ENCODE data around the gene ECD. TPM values are rescaled to one million over a fixed set of nuclear protein-coding genes. Genes with fewer than 3 reads are reported as not detected.
A peak's percentile ranks its signal among the peaks of the same experiment; 100 is the strongest.

Gene ECD
- polyA plus RNA-seq, 1 experiment, result 43.9 TPM

GRCh38 chr10:73093922-73094850, 73.6 kb downstream of the ECD start:
- Histone ChIP-seq H3K9me3 (ENCODE audit: control insufficient read depth, insufficient read depth, low read length) (peaks cover 5% of the 10 kb centered on the region; the same call in 1 of the 2 replicates), H3K27me3 (ENCODE audit: control insufficient read depth, insufficient read depth, low read length) (no peaks in the 10 kb centered on the region), H3K27ac (ENCODE audit: low read depth, low read length) (no peak overlapping the region), H3K4me3 (ENCODE audit: low read depth, low read length) (peak overlapping the region; percentile 90)
- no peak for DNase-seq (ENCODE audit: low read depth, low spot score)
- TF ChIP-seq CTCF (IDR thresholded peaks at IDR 0.05; ENCODE audit: low read depth, low read length), result no peak
- ChIA-PET POLR2A (interaction anchor here (0.7 to 3.2 kb wide), 3 partner anchors 11 to 74 kb away, joined by 3 to 26 read pairs (median 3); partner anchors contain the start of genes ECD and FAM149B1), CTCF (interaction anchor here (0.6 to 4.3 kb wide), 2 partner anchors 64 to 775 kb away, joined by 4 to 23 read pairs; no protein-coding TSS in a partner anchor)

- ChIA-PET POLR2A (no interaction called here), CTCF (interaction anchor here (0.6 to 4.3 kb wide), 2 partner anchors 66 to 525 kb away, joined by 4 to 23 read pairs; no protein-coding TSS in a partner anchor)
- no peak for DNase-seq (ENCODE audit: low read depth, low spot score)
- Histone ChIP-seq H3K4me3 (ENCODE audit: low read depth, low read length) (no peak overlapping the region), H3K9me3 (ENCODE audit: control insufficient read depth, insufficient read depth, low read length) (peaks cover 5% of the 10 kb centered on the region; the same call in 1 of the 2 replicates), H3K27ac (ENCODE audit: low read depth, low read length) (no peak overlapping the region), H3K27me3 (ENCODE audit: control insufficient read depth, insufficient read depth, low read length) (no peaks in the 10 kb centered on the region)
- no peak for TF ChIP-seq CTCF (IDR thresholded peaks at IDR 0.05; ENCODE audit: low read depth, low read length)
These were observed 75.0 kb downstream of the ECD start for GRCh38 chr10:73092830-73093229.

- TF ChIP-seq CTCF (IDR thresholded peaks at IDR 0.05; ENCODE audit: low read depth, low read length), result no peak
- Histone ChIP-seq H3K9me3 (ENCODE audit: control insufficient read depth, insufficient read depth, low read length) (no peaks in the 10 kb centered on the region), H3K27me3 (ENCODE audit: control insufficient read depth, insufficient read depth, low read length) (no peaks in the 10 kb centered on the region), H3K27ac (ENCODE audit: low read depth, low read length) (no peak overlapping the region), H3K4me3 (ENCODE audit: low read depth, low read length) (no peak overlapping the region)
- ChIA-PET CTCF (interaction anchor here (1.9 kb wide), 1 partner anchor 71 kb away, joined by 6 read pairs; no protein-coding TSS in a partner anchor), POLR2A (no interaction called here)
- no peak for DNase-seq (ENCODE audit: low read depth, low spot score)
These were observed 79.5 kb downstream of the ECD start for GRCh38 chr10:73088304-73088703.

GRCh38 chr10:73086816-73087215, 81.0 kb downstream of the ECD start:
- no peak for TF ChIP-seq CTCF (IDR thresholded peaks at IDR 0.05; ENCODE audit: low read depth, low read length)
- H3K27me3 ChIP-seq (ENCODE audit: control insufficient read depth, insufficient read depth, low read length), result no peaks in the 10 kb centered on the region
- ChIA-PET CTCF (interaction anchor here (1.6 kb wide), 1 partner anchor 10 kb away, joined by 4 read pairs; the partner anchor contains the start of gene P4HA1), POLR2A (interaction anchor here (0.7 kb wide), 1 partner anchor 43 kb away, joined by 6 read pairs; no protein-coding TSS in a partner anchor)
- H3K27ac ChIP-seq (ENCODE audit: low read depth, low read length), result no peak overlapping the region
- H3K9me3 ChIP-seq (ENCODE audit: control insufficient read depth, insufficient read depth, low read length), result no peaks in the 10 kb centered on the region
- H3K4me3 ChIP-seq (ENCODE audit: low read depth, low read length), result no peak overlapping the region
- no peak for DNase-seq (ENCODE audit: low read depth, low spot score)

- no peak for TF ChIP-seq CTCF (IDR thresholded peaks at IDR 0.05; ENCODE audit: low read depth, low read length)
- no peak overlapping the region for H3K27ac ChIP-seq (ENCODE audit: low read depth, low read length)
- H3K9me3 ChIP-seq (ENCODE audit: control insufficient read depth, insufficient read depth, low read length), result no peaks in the 10 kb centered on the region
- DNase-seq (ENCODE audit: low read depth, low spot score), result no peak
- POLR2A ChIA-PET, result interaction anchor here (2.9 kb wide), 1 partner anchor 13 kb away, joined by 11 read pairs; the partner anchor contains the start of gene P4HA1
- H3K27me3 ChIP-seq (ENCODE audit: control insufficient read depth, insufficient read depth, low read length), result no peaks in the 10 kb centered on the region
- CTCF ChIA-PET, result interaction anchor here (1.6 kb wide), 1 partner anchor 75 kb away, joined by 7 read pairs; no protein-coding TSS in a partner anchor
- H3K4me3 ChIP-seq (ENCODE audit: low read depth, low read length), result no peak overlapping the region
These were observed 83.6 kb downstream of the ECD start for GRCh38 chr10:73084209-73084608.

Measured in AG04450 (cell line).